ENCODE data around the gene SHBG. TPM values are rescaled to one million over a fixed set of nuclear protein-coding genes. Genes with fewer than 3 reads are reported as not detected.

The SHBG gene
- total and polyA plus RNA-seq, 2 of the 8 experiments (the other 6 are each of a cell fraction or from before 2014, with no cell fraction given): 1.1 to 1.2 TPM

GRCh38 chr17:7654832-7655540, 25.1 kb downstream of the SHBG start (continued):
- no peak for TF ChIP-seq SIX5 (IDR thresholded peaks at IDR 0.05; ENCODE audit: low read depth, low read length)
- no peak for TF ChIP-seq SIN3A (conservative IDR thresholded peaks at IDR 0.05 in 1 of 2, IDR thresholded peaks at IDR 0.05 in 1 of 2; ENCODE audit: low read depth in 1 of 2, low read length in 2 of 2)
- no peak for TF ChIP-seq FOSL1 (IDR thresholded peaks at IDR 0.05; ENCODE audit: insufficient read depth, low read depth, low read length)
